GM12878 (cell line): ENCODE results near the gene SLC35F2. TPM values are rescaled to one million over a fixed set of nuclear protein-coding genes. Genes with fewer than 3 reads are reported as not detected.

Source experiments
- ATAC-seq: fragments of 200-7000 bp; cut with Tn5 transposase; 3 replicates; pipeline ENCODE4 v1.9.1; 2020; ENCODE audit warnings: mild to moderate bottlenecking, moderate library complexity
- BruUV-seq: library from RNA; stranded (reverse); fragments of 400-500 nt; replicated peaks from 2 replicates; lab custom pipeline; 2021; lab: Mats Ljungman, UMichigan
- CTCF ChIA-PET: fragments of 300-600 bp; sonication (Branson Sonifier 250); formaldehyde crosslinking; extraction: SDS; loops from one replicate; lab custom pipeline; 2021; ENCODE audit warnings: inconsistent platforms; lab: Yijun Ruan, JAX
- POLR2A ChIA-PET: fragments of 350-600 bp; formaldehyde crosslinking; extraction: SDS; loops from one replicate; lab custom pipeline; 2021; ENCODE audit warnings: inconsistent platforms; lab: Charles Lee
- RAD21 ChIA-PET: fragments of 300-600 bp; sonication (Branson Sonifier 250); formaldehyde crosslinking; loops from one replicate; lab custom pipeline; 2023; ENCODE audit warnings: antibody characterized with exemption; ENCODE audit not compliant: unreplicated experiment; lab: Charles Lee
- SMC1A ChIA-PET: fragments of 300-600 bp; sonication (Branson Sonifier 250); formaldehyde crosslinking; loops from one replicate; lab custom pipeline; 2023; ENCODE audit not compliant: unreplicated experiment, uncharacterized antibody; lab: Charles Lee
- DNase-seq: peaks from one replicate; pipeline ENCODE4 v3.0.0-alpha.2; 2011; ENCODE audit warnings: low read depth, low spot score
- FAIRE-seq: peaks from 3 replicates; lab custom pipeline; 2011; peaks lifted over from hg19 to GRCh38; lab: Jason Lieb, UNC
- H2AFZ ChIP-seq: 2 replicates; pipeline ENCODE4 v1.6.0; 2011; ENCODE audit warnings: low read depth, low read length, control low read depth; ENCODE audit not compliant: control insufficient read depth
- H3K27ac ChIP-seq: 2 replicates; pipeline ENCODE4 v1.5.1; 2011; ENCODE audit warnings: control low read depth; ENCODE audit not compliant: control insufficient read depth, insufficient read depth
- H3K27me3 ChIP-seq, 2 experiments: replicated peaks in 1 of 2; 2 replicates each; pipeline versions ENCODE4 v1.6.0 to v1.6.1; 2011; ENCODE audit warnings: low read length in 1 of 2; ENCODE audit not compliant: control insufficient read depth in 2 of 2, insufficient read depth in 2 of 2
- H3K36me3 ChIP-seq, 2 experiments: 2 replicates each; pipeline ENCODE4 v1.5.1; 2011; ENCODE audit warnings: low read length in 1 of 2; ENCODE audit not compliant: control insufficient read depth in 2 of 2, insufficient read depth in 2 of 2
- H3K4me1 ChIP-seq: 2 replicates; pipeline ENCODE4 v1.6.1; 2011; ENCODE audit warnings: mild to moderate bottlenecking, low read length, moderate library complexity, mixed read lengths; ENCODE audit not compliant: control insufficient read depth, insufficient read depth
- H3K4me2 ChIP-seq: 2 replicates; pipeline ENCODE4 v1.6.0; 2011; ENCODE audit warnings: control low read depth; ENCODE audit not compliant: control insufficient read depth, insufficient read depth
- H3K4me3 ChIP-seq: fragments of 200-600 bp; sonication (generic); 2 replicates; pipeline ENCODE4 v1.5.1; 2016
- H3K79me2 ChIP-seq: 2 replicates; pipeline ENCODE4 v1.6.0; 2011; ENCODE audit warnings: low read length; ENCODE audit not compliant: control insufficient read depth, insufficient read depth
- H3K9ac ChIP-seq: 2 replicates; pipeline ENCODE4 v1.8.0; 2011; ENCODE audit warnings: low read length, control low read depth, mixed read lengths; ENCODE audit not compliant: control insufficient read depth, insufficient read depth
- H3K9me3 ChIP-seq: replicated peaks from 3 replicates; pipeline ENCODE4 v1.5.1; 2011; ENCODE audit warnings: mild to moderate bottlenecking, low read length; ENCODE audit not compliant: control insufficient read depth, insufficient read depth
- H4K20me1 ChIP-seq: 2 replicates; pipeline ENCODE4 v1.6.0; 2011; ENCODE audit not compliant: control insufficient read depth, insufficient read depth
- ASH2L ChIP-seq: fragments of 300-600, 200-600 bp; sonication (generic); IDR thresholded peaks from 2 replicates; pipeline ENCODE4 v1.6.1; 2017; ENCODE audit warnings: low read depth, mild to moderate bottlenecking, borderline replicate concordance
- BRCA1 ChIP-seq: IDR thresholded peaks from 2 replicates; pipeline ENCODE4 v1.6.1; 2011; ENCODE audit warnings: low read depth, low read length, improper control_type of control experiment
- CBX3 ChIP-seq: fragments of 200-600 bp; sonication (generic); IDR thresholded peaks from 2 replicates; pipeline ENCODE4 v1.6.1; 2016; ENCODE audit warnings: low read depth, borderline replicate concordance
- CHD2 ChIP-seq: IDR thresholded peaks from 2 replicates; pipeline ENCODE4 v1.6.1; 2011; ENCODE audit warnings: low read depth, low read length, improper control_type of control experiment, borderline replicate concordance
- HDAC6 ChIP-seq: fragments of 200-600 bp; sonication (generic); IDR thresholded peaks from one replicate; pipeline ENCODE4 v1.8.0; 2017; ENCODE audit warnings: antibody characterized with exemption; ENCODE audit not compliant: unreplicated experiment
- JUNB ChIP-seq: IDR thresholded peaks from 2 replicates; pipeline ENCODE4 v1.6.1; 2016; ENCODE audit warnings: antibody characterized with exemption, mild to moderate bottlenecking
- MEF2B ChIP-seq: fragments of 450-650 bp; IDR thresholded peaks from 2 replicates; pipeline ENCODE4 v1.6.1; 2018; ENCODE audit warnings: mild to moderate bottlenecking, moderate library complexity; ENCODE audit not compliant: partially characterized antibody, poor library complexity, severe bottlenecking
- MYB ChIP-seq: fragments of 150-350 bp; IDR thresholded peaks from 2 replicates; pipeline ENCODE4 v1.6.1; 2014; ENCODE audit warnings: mild to moderate bottlenecking, low read depth, low read length, borderline replicate concordance
- POLR2AphosphoS2 ChIP-seq: IDR thresholded peaks from 2 replicates; pipeline ENCODE4 v1.6.1; 2011; ENCODE audit warnings: low read depth, mild to moderate bottlenecking, low read length, improper control_type of control experiment, moderate library complexity
- RAD51 ChIP-seq: fragments of 450-650 bp; IDR thresholded peaks from 2 replicates; pipeline ENCODE4 v1.6.1; 2016; ENCODE audit warnings: moderate library complexity, mild to moderate bottlenecking, inconsistent platforms
- RUNX3 ChIP-seq: IDR thresholded peaks from 2 replicates; pipeline ENCODE4 v1.6.1; 2012; ENCODE audit warnings: low read length, inconsistent platforms
- SP1 ChIP-seq: IDR thresholded peaks from one replicate; pipeline ENCODE4 v1.6.1; 2011; ENCODE audit warnings: low read depth, low read length
- TCF12 ChIP-seq: IDR thresholded peaks from 2 replicates; pipeline ENCODE4 v1.6.1; 2011; ENCODE audit warnings: low read depth, mild to moderate bottlenecking, low read length
- ZSCAN29 ChIP-seq: fragments of 450-650 bp; IDR thresholded peaks from 2 replicates; pipeline ENCODE4 v1.6.1; 2017; ENCODE audit warnings: mild to moderate bottlenecking, moderate library complexity
- ZZZ3 ChIP-seq: IDR thresholded peaks from 2 replicates; pipeline ENCODE4 v1.6.1; 2011; ENCODE audit warnings: low read depth; ENCODE audit not compliant: control insufficient read depth, insufficient read length
- WGBS: methylation state at CpG from one replicate; pipeline ENCODE4 v1.1.6; 2016; ENCODE audit warnings: low lambda C conversion rate; ENCODE audit not compliant: insufficient replicate concordance, insufficient coverage; ENCODE audit errors: missing lambda C conversion rate; 5-methylcytosine and 5-hydroxymethylcytosine counted together
- in situ Hi-C: fragments of 300-500 bp; cut with MboI; formaldehyde crosslinking; loops from 9 replicates; pipeline ENCODE4 v1.14.3; 2018; ENCODE audit warnings: mixed read lengths
- intact Hi-C: fragments of 100-400 bp; cut with micrococcal nuclease; formaldehyde crosslinking; loops from one replicate; pipeline ENCODE4 v1.14.2; 2022; ENCODE audit not compliant: unreplicated experiment
- polyA plus RNA-seq, 11 experiments: library from polyadenylated mRNA; depleted of rRNA in 4 of 11; unstranded in 6 of 11; stranded (reverse) in 5 of 11; fragments of >200 nt; fragmentation: Nextera tagmentation in 4 of 11; fragmentation: Illumina TruSeq in 1 of 11; extraction: Ambion mirVana in 4 of 11; extraction: Trizol in 1 of 11; gene quantifications; 1 replicate in 1 of 11; 2 replicates in 10 of 11; pipeline versions ENCODE4 v1.2.1 to v1.2.3, GENCODE V29; 2011 to 2016; ENCODE audit warnings: inconsistent platforms in 2 of 11, missing spikeins in 2 of 11, low read depth in 1 of 11
- total RNA-seq, 4 experiments: library from RNA; depleted of rRNA in 3 of 4; stranded (reverse); fragments of >200 nt in 3 of 4; fragmentation: Illumina TruSeq in 1 of 4; extraction: Trizol in 1 of 4; gene quantifications; 2 replicates each; pipeline versions ENCODE4 v1.2.1 to v1.2.3, GENCODE V29; 2013 to 2021

Gene SLC35F2
- total and polyA plus RNA-seq, 10 of the 15 experiments (the other 5 are each of a cell fraction or from before 2014, with no cell fraction given) = 15.2 to 48.8 (median 40.1) TPM

DNA sequence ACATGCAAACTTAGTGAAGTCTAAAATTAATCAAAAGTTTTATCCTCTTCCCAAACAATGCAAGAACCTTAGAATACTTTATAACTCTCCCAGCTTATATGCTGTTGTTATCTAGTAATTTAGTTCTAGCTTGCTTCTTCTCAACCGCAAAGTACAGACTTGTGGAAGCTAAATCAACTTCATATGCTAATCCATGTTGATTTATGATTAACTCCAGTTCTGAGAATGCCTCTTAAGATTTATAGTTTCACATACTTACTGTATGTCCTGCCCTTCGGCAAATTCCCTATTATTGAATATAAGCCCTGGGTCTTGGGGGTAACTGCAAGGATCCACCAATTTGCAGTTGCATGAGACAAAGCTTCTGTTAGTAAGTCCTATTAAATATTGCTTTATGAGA is 17.6 kb upstream of the SLC35F2 start:
- 98% methylated on average over 2 of the region's 2 CpGs for WGBS
- BruUV-seq = no TSS peak
- Histone ChIP-seq H4K20me1 (no peaks in the 10 kb centered on the region), H3K4me3 (no peak overlapping the region), H3K4me1 (no peaks in the 10 kb centered on the region), H3K9ac (no peak overlapping the region), H3K27ac (no peak overlapping the region), H3K27me3 (no peaks in the 10 kb centered on the region), H3K4me2 (no peak overlapping the region), H3K9me3 (no peaks in the 10 kb centered on the region), H3K36me3 (no peaks in the 10 kb centered on the region), H3K79me2 (no peaks in the 10 kb centered on the region), H2AFZ (no peak overlapping the region)
- TF ChIP-seq BRCA1 (no peak), RUNX3 (no peak), CBX3 (no peak), JUNB (no peak), ZSCAN29 (no peak), SP1 (no peak), RAD51 (no peak), TCF12 (no peak), HDAC6 (no peak), ASH2L (no peak), ZZZ3 (no peak), MEF2B (no peak), POLR2AphosphoS2 (no peak), MYB (no peak), CHD2 (no peak)
- POLR2A ChIA-PET = no interaction called here
- intact Hi-C loops (no loop called here), in situ Hi-C loops (no loop called here)
- RAD21 ChIA-PET = interaction anchor here (0.6 to 1.1 kb wide), 2 partner anchors 31 to 124 kb away, joined by 3 to 4 read pairs; no protein-coding TSS in a partner anchor
- ATAC-seq (no peak), FAIRE-seq (no peak), DNase-seq (no peak)
- SMC1A ChIA-PET = interaction anchor here (1.0 to 1.3 kb wide), 4 partner anchors 9 to 94 kb away, joined by 3 to 5 read pairs (median 4); no protein-coding TSS in a partner anchor
- CTCF ChIA-PET = interaction anchor here (0.6 to 1.8 kb wide), 8 partner anchors 10 to 107 kb away, joined by 3 to 5 read pairs (median 4); no protein-coding TSS in a partner anchor
